Activated B cell treated with CpG ODN at 0.5 μM for 24 hours (primary cell): ENCODE results near the gene FCN2. TPM values are rescaled to one million over a fixed set of nuclear protein-coding genes. Genes with fewer than 3 reads are reported as not detected.
A peak's percentile ranks its signal among the peaks of the same experiment; 100 is the strongest.

Experiments used
- ATAC-seq: fragments of 200-7000 bp; cut with Tn5 transposase; one replicate; pipeline ENCODE4 v1.10.0; 2021; ENCODE audit warnings: low read depth, mild to moderate bottlenecking, moderate library complexity
- CTCF ChIA-PET: fragments of 350-600 bp; sonication (Branson Sonifier 250); formaldehyde crosslinking; loops from one replicate; lab custom pipeline; 2021; ENCODE audit warnings: antibody characterized with exemption; lab: Charles Lee
- POLR2A ChIA-PET: fragments of 350-600 bp; sonication (Branson Sonifier 250); formaldehyde crosslinking; loops from one replicate; lab custom pipeline; 2021; ENCODE audit warnings: antibody characterized with exemption; lab: Charles Lee
- DNase-seq: peaks from one replicate; pipeline ENCODE4 v3.0.0; 2022
- H3K27ac Mint-ChIP-seq: one replicate; pipeline ENCODE4 v1.8.0; 2020; ENCODE audit warnings: mixed read lengths
- H3K27me3 Mint-ChIP-seq: one replicate; pipeline ENCODE4 v1.8.0; 2021; ENCODE audit warnings: mixed read lengths
- H3K36me3 Mint-ChIP-seq: one replicate; pipeline ENCODE4 v1.8.0; 2021; ENCODE audit warnings: low read depth, mixed read lengths
- H3K4me1 Mint-ChIP-seq: one replicate; pipeline ENCODE4 v1.8.0; 2021; ENCODE audit warnings: mixed read lengths
- H3K4me3 Mint-ChIP-seq: one replicate; pipeline ENCODE4 v1.8.0; 2020; ENCODE audit warnings: mild to moderate bottlenecking, mixed read lengths
- H3K9me3 Mint-ChIP-seq: one replicate; pipeline ENCODE4 v1.8.0; 2020; ENCODE audit warnings: mixed read lengths
- CTCF ChIP-seq: fragments of 200-600 bp; IDR thresholded peaks from one replicate; pipeline ENCODE4 v1.8.0; 2022; ENCODE audit warnings: antibody characterized with exemption, mild to moderate bottlenecking
- intact Hi-C: fragments of 100-400 bp; cut with micrococcal nuclease; formaldehyde crosslinking; loops from one replicate; pipeline ENCODE4 v1.15.1; 2024
- total RNA-seq: library from RNA; stranded (reverse); gene quantifications from 2 replicates; pipeline ENCODE4 v1.2.3, GENCODE V29; 2022

FCN2 gene
- total RNA-seq, 1 donor from 2014 or later: not detected

DNA sequence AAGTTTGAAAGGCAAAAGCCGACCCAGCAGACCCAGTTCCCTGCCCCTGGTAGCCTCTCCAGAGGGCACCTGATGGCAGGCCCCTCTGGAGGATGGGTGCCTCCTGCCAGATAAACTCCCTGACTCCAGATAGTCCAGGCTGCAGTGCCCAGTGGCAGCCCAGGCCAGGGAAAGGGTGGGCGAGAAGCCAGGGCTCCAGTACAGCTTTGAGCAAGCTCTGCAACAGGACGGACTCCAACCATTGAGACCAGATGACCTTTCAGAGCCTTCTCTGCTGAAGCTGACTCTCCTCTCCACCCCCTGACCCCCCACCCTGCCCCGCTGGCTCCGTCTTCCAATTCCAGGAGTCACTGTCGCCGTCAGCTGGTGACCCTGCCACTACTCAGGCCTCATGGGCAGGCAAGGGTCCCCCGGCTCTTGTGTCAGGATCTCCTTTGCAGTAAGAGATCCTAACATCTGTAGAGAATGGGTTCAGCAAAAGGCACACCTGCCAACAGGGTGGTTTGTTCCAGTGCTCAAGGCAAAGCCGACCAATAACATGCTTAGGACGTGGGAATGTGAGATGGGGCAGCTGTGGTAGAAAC lies 52.6 kb downstream of the FCN2 start:
- Mint-ChIP-seq H3K36me3 (no peaks in the 10 kb centered on the region), H3K27me3 (peaks cover 34% of the 10 kb centered on the region), H3K9me3 (peaks cover 2% of the 10 kb centered on the region), H3K4me1 (peaks cover 90% of the 10 kb centered on the region), H3K27ac (no peak overlapping the region), H3K4me3 (no peak overlapping the region)
- intact Hi-C loops: loop anchor here (10.0 kb wide), 1 partner anchor 768 kb away; the partner anchor contains the start of gene RNU6ATAC
- POLR2A ChIA-PET: no interaction called here
- TF ChIP-seq CTCF: no peak
- CTCF ChIA-PET: no interaction called here
- ATAC-seq: no peak
- DNase-seq: no peak

DNA sequence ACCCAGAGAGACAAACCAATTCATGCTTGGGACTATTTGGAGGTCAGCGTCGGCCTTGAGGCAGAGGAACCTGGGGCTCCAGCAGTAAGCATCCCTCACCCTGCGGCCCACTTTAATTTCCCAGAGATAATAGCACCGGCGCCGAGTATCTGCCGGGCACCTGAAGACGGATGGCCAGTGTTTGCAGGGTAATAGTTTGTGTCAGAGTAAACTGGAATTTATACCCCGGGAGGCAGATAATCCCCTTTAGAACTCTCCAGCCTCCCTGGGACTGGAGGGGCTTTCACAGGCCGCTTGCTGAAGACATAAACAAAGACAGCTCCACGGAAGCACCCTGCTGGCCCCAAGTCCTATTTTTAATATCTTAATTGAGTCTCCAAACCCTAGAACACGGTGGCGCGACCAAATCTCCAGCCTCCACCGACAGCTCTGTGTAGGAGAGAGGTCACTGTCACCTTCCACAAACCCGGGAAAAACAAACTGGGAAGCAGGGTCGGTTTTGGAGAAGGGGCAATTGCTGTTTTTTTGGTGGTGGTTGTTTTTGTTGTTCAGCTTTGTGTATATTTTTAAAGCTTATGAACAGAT lies 54.5 kb downstream of the FCN2 start:
- Mint-ChIP-seq H3K27ac (peak overlapping the region; percentile 18), H3K27me3 (peaks cover 33% of the 10 kb centered on the region), H3K4me3 (peak overlapping the region; percentile 32), H3K9me3 (peaks cover 2% of the 10 kb centered on the region), H3K36me3 (no peaks in the 10 kb centered on the region), H3K4me1 (peaks cover 70% of the 10 kb centered on the region)
- DNase-seq (no peak), ATAC-seq (no peak)
- TF ChIP-seq CTCF: no peak
- intact Hi-C loops: loop anchor here (10.0 kb wide), 1 partner anchor 770 kb away; the partner anchor contains the start of gene RNU6ATAC
- CTCF ChIA-PET: no interaction called here
- POLR2A ChIA-PET: no interaction called here

DNA sequence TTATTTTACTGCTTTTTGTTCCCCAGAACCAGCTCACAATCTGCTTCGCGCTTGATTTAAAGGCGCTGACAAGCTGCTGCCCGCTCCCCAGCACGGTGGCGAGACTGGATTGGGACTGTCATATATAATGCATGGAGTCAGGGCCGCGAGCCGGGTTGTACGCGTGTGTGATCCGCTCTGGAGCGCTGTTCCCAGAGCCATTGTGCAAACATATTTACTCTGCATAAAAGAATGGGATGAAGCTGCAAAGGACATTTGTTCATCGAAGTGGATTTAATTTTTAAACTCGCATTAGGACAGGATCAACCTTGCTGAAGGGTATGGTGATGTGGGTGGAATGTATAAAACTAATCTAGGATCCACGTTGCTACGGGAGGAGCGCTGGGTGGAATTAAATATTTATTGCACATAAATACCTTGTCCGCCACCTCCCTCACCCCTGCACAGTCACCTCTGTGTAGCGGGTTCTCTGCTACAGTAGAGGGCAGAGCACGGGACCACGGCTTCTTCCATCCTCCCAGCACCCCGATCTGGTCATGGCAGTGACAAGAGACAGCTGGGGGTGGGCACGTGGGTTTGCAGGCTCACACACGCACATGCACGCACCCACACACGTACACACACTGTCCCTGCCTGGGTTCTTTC lies 55.2 kb downstream of the FCN2 start:
- Mint-ChIP-seq H3K36me3 (no peaks in the 10 kb centered on the region), H3K4me3 (no peak overlapping the region), H3K9me3 (peaks cover 2% of the 10 kb centered on the region), H3K27ac (no peak overlapping the region), H3K4me1 (peaks cover 66% of the 10 kb centered on the region), H3K27me3 (peaks cover 32% of the 10 kb centered on the region)
- DNase-seq (no peak), ATAC-seq (no peak)
- TF ChIP-seq CTCF: no peak
- intact Hi-C loops: loop anchor here (10.0 kb wide), 1 partner anchor 771 kb away; the partner anchor contains the start of gene RNU6ATAC
- CTCF ChIA-PET: no interaction called here
- POLR2A ChIA-PET: no interaction called here

DNA sequence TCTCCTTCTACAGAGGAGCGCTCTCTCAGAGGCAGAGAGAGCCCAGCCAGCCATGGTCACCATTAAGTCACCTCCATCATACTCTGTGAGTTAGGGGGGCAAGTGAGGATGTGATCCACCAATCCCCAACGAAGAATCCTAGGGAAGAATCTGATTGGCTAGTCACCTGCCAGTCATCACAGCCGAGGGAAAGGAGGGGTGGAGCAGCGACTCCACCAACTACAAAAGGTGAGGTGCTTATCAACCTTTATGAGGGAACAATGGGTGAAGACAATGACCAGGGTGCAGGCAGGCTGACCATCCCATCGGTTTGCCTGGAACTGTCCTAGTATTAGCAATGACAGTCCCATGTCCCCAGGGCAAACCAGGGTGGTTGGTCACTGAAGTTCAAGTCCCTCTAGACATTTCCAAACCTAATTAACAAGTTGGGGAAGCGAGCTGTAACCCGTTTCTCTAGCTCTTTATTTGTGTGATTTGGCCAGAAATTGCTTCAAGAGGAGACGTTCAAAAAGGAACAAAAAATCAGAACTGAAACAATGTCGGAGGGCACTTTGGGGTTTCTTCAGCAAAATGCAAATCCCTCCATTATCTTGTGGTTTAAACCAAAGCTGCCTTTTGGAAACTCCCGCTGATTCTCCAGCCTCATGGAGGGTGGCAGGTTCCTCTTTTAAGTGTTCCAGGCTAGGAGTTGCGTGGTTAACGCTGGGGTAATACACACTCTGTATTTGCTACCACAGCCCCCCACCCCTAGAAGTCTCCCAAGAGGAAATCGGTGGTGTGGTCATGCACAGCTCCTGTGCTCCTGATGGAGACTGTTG lies 55.9 kb downstream of the FCN2 start:
- intact Hi-C loops: loop anchor here (10.0 kb wide), 1 partner anchor 772 kb away; the partner anchor contains the start of gene RNU6ATAC
- TF ChIP-seq CTCF: no peak
- H3K27me3 Mint-ChIP-seq: peaks cover 32% of the 10 kb centered on the region
- peak overlapping the region; percentile 53 for H3K4me3 Mint-ChIP-seq
- peaks cover 2% of the 10 kb centered on the region for H3K9me3 Mint-ChIP-seq
- CTCF ChIA-PET: no interaction called here
- H3K36me3 Mint-ChIP-seq: no peaks in the 10 kb centered on the region
- peak overlapping the region; percentile 46 for H3K27ac Mint-ChIP-seq
- DNase-seq (no peak), ATAC-seq (peak; percentile 73)
- peaks cover 59% of the 10 kb centered on the region for H3K4me1 Mint-ChIP-seq
- POLR2A ChIA-PET: no interaction called here

Other genes with a start within 250 kb of the FCN2 start
- gene COL5A1, start 239.0 kb upstream of the FCN2 start, total RNA-seq: 0.02 TPM in 1 of 2 replicates, not detected in the other
- gene FCN1, start 37.1 kb downstream of the FCN2 start, total RNA-seq: 0.44 and 0.83 TPM in 2 replicates
- gene OLFM1, start 206.9 kb downstream of the FCN2 start, total RNA-seq: not detected in 2 replicates